Measurements from ENCODE around the gene SLC9A8.

Gene SLC9A8

GRCh38 chr20:49896204-49896603 is 83.6 kb downstream of the SLC9A8 start:
- no peak for DNase-seq

- no peak for DNase-seq
Measured at GRCh38 chr20:49899541-49900383, 87.1 kb downstream of the SLC9A8 start.

- no peak for DNase-seq
Measured at GRCh38 chr20:49901588-49901987, 89.0 kb downstream of the SLC9A8 start.

DNA sequence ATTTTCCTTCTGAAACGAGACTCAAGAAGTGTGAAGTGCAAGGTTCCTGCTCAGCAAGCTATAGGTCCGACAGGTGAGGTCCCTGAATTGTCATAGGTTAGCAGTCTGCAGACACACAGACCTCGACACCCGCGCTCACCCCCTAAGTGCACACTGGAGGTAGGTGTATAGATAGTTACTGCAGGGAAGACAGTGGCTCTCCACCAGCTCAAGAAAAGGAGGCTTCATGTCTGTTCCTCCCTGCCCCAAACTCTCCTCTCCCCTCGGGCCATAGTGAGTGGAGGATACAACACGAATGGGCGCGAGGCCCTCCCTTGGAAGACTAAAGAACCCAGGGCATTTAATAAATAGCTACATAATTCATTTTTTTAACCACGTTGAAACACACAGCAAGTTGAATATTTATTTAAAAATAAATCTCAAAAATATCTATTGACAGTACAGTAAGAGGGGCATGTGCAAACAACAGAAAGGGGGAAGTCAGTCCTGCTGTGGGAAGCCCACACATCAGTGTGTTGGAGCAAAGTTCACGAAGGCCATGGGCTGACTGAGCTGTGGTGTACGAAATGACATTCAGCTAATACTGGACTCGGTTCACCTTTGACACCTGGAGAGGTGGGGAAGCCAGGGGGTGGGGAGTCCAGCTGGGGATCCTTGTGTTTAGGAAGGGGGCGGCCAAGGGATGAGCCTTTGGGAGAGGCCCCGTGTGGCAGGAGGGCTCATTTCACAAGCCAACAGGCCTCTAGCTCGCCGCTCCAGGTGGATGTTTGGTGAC is 92.0 kb downstream of the SLC9A8 start:
- no peak for DNase-seq

GRCh38 chr20:49905415-49906091 is 92.9 kb downstream of the SLC9A8 start:
- DNase-seq, result no peak

GRCh38 chr20:49906101-49906604 is 93.5 kb downstream of the SLC9A8 start:
- DNase-seq, result no peak

DNA sequence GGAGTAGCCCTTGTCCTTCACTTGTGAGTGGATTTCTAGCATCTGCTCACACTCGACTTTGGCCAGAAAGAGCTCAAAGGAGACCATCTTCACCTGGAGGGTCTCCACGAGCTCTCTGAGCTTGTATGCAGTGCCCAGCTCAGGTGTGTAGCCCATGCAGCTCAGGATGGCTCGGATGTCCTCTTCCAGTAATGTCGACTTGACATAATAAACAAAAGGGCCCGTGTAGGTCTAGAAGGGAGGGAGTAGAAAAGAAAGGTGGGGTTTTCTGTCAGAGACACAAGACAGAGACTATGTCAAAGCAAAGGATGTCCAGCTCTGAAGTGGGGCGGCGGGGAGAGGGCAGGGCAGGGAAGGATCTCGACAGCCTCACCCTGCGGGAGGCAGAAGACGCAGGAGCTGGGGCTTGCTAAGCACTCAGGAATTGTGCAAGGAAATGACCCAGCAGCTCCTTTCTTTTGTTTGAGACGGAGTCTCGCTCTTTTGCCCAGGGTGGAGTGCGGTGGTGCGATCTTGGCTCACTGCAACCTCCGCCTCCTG is 94.1 kb downstream of the SLC9A8 start:
- DNase-seq, result no peak

DNA sequence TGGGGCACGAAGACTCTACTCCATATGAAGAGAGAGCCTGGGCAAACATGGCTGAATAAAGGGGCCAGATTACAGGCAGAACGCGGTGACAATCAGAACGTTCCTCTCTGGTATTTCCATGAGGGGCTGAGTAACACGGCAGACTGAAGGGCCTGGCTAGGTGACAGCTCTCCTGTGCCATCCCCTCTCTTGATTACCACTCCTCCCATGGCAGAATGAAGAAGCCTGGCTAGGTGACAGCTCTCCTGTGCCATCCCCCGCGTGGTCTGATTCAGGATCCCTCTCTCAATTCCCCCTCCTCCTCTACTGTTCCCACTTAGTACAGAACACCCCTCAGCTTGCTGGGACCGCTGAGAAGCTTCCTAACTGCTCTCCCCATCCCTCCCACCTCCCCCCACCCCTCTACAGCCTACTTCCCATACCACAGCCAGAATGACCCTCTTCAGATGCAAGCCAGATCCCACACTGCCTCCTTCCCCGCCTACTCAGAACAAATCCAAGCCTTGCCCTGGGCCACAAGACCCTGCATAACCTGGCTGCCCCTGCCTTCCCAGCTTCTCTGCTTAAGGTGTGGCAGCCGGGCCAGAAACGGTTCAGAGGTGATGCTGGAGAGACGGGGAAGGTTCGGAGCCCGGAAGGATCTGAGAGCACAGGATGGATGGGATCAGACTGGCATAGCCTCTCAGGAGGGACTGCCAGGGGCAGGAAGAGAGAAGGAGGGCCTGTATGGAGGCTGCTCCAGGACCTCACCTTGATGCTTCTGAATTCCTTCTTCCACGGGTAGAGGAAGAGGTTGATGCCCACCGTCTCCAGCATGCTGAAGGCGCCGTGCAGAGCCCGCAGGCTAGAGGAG is 95.0 kb downstream of the SLC9A8 start:
- DNase-seq, result no peak

- no peak for DNase-seq
Measured at GRCh38 chr20:49908258-49908565, 95.6 kb downstream of the SLC9A8 start.

GRCh38 chr20:49909499-49910339 is 97.1 kb downstream of the SLC9A8 start:
- DNase-seq, result no peak

DNA sequence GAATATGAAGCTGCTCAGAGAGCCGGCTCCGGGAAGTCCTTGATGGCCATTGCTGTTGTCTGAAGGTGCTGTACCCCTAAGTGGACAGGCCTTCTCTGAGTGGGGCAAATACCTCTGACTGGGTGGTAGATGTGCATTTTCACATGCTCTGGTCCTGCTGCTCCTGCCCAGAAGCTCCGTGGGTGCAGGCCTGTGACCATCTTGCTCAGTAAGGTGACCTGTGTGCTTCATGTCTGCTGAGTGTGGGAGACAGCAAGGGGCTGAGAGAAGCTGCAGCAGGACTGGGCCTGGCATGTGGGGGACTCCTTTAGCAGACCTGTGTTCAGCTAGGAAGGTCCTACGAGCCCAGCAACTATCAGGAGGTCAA is 97.7 kb downstream of the SLC9A8 start:
- no peak for DNase-seq

DNA sequence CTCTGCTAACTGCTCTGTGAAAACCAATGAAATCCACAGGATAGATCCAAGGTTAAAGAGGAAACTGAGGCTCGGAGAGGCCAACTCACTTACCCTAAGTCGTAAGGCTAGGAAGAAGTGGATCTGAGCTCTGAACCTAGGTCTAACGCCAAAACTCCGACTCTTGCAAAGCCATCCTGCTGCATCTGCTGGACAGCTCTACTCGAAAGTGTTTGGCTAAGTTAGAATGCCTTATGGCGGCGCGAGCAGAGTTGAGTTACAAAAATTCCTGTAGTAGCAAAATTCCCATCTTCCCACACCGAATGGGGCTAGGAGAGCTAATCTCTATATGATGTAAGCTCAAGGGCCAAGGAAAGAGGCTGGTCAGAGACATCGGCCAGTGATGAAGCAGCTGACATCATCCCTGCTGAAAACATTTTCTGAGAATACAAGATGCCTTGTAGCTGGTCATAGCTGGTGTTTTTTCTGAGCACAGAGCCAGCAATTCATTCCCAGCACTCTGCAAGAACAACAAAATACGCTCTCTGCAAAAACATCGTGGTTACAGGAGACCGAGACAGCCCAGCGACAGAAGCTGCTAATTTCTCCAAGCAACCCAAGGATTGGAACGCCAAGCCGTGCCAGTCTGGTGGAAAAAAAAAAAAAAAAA is 100.9 kb downstream of the SLC9A8 start:
- DNase-seq, result no peak

DNA sequence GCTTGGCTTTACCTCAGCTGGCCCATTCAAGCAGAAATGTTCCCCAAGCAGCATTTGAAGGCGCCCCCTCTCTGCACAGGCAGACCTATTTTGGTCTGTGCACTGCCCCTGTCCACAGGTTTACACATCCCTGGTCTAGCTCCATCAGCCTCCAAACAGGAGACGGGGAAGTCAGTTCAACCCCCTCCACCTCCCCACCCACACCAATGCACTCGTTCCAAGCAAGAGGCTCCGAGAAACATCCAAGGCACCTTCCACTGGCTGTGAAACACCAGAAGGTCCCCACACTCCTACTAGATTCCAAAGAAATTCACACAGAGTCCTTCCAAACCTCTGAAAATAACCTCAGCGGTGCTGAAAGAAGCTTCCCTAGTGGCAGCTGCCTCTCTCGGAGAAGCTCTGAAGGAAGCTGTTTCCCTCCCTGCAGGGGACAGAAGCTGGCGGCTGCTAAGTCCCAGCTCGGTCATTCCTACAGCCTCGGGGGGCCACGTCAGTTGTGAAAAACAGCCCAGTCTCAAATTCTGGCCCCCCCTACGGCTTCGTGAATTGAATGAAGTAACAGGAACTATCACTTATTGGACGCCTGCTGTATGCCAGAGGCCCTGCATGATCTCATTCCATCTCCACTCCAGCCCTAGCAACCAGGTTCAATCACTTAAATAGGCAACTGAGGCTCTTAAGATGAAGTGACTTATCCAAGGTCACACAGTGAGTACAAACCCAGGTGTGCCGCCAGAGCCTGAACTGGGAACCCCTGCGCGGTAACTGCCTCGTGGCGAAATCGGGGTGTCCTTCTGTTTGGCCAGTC is 101.9 kb downstream of the SLC9A8 start:
- DNase-seq, result peak; percentile 30

DNA sequence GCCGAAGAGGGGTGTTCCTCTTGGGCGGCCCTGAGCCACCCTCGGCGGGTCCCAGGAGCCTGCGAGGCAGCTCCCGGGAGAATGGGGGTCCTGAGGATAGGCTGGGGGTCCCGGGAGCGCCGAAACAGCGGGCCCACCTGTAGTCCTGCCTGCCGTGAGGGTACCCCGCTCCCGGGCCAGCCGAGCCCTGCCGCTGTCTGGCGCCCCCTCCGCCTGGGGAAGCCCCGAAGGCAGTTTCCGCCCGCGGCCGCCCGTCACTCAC is 102.4 kb downstream of the SLC9A8 start:
- DNase-seq, result no peak

DNA sequence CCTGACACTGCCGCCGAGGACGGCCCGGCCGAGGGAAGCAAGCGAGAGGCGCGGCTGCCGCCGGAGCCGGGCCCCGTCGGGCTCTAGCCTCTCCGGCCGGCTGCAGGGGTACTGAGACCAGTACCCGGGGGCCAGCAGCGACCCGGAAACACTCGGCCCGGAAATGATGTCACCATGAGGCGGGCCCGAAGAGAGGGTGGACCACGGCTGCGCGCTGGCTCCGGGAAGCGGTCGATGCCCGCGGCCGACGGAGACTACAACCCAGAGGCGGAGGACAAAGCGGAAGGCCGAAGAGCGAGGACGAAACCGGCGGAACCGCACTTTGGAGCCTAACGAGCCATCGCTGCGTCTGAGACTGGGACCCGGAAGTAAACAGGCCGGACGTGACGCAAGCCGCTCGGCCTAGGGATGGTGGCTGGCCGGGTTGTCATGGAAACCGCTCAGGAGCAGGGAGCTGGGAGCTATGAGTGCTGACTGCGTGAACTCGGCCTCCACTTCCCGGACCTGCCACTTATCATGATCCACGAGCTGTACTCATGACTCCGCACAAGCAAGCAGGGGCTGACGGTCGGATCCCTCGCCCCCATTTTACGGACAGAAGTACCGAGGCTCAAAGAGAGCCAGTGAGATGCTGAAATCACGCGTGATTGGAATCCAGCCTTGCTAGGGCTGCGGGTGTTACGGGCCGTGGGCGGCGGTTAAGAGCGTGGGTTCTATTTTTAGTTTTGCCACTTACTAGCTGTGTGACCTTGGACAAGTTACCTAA is 102.9 kb downstream of the SLC9A8 start, which contains the start of gene SPATA2:
TSS of gene SPATA2 (minus strand) at position 150 of the 766 bp plus-strand sequence. CDS start 7,039 bp downstream, outside the sequence.
- DNase-seq, result peak; percentile 97

DNA sequence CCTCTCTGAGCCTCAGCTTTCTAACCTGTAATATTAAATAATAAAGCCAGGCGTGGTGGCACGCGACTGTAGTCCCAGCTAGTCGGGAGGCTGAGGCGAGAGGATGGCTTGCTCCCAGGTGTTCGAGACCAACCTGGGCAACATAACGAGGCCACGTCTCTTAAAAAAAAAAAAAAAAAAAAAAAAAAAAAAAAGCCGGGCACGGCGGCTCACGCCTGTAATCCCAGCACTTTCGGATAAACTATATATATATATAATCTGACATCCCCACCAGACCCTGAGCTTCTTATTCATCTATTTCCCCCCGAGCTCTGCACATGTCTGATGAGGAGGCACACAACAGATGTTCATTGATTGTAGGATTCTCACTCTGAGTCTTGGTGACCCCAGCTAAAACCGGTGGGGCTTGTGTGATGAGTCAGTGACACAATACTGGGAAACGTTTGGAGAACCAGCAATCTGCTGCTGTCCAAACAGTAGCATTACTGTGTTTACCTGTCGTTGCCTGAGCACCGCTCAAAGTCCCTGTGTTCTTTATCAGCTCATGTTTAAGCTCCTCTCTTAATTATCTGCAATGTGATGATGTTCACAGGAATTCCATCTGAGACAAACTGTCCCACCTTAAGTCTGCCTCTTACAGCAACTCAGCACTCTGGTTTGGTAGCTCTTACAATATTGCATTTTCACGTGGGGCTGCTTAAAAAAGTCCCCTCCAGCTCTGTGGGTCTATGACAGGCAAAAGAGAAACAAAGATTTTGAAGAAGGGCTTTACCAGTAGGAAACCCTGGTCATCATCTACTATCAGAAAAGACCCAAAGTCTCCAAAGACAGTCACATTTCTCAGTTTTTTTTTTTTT is 103.7 kb downstream of the SLC9A8 start:
- DNase-seq, result peak; percentile 46

DNA sequence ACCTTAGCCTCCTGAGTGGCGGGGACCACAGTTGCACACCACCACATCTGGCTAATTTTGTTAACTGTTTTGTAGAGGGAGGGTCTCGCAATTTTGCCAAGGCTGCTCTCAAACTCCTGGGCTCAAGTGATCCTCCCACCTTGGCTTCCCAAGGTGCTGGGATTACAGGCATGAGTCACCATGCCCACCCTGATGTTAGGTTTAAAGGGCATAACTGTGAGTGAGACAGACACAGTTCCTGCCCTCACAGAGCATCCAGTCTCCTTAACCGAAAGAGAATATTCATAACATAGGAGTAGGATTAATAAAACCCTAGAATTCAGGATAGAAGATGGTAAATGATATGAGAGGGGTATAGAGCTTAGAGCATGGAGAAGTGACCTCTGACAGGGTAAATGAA is 105.8 kb downstream of the SLC9A8 start:
- DNase-seq, result no peak

DNA sequence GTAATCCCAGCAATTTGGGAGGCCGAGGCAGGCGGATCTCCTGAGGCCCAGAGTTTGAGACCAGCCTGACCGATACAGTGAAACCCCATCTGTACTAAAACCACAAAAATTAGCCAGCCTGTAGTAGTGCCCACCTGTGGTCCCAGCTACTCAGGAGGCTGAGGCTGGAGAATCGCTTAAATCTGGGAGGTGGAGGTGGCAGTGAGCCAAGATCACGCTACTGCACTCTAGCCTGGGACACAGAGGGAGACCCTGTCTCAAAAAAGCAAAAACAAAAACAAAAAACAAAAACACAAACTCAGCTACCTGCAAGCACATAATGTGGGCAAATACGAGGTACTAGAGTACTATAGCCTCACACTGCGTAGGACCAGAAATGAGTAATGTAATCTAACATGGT is 106.4 kb downstream of the SLC9A8 start:
- no peak for DNase-seq
